ENCODE results near the gene RAMP3.

- TF ChIP-seq POLR2A (IDR thresholded peaks at IDR 0.05; ENCODE audit: low read length) (no peak), GATA1 (IDR thresholded peaks at IDR 0.05; ENCODE audit: low read depth, low read length) (no peak)
Measured at GRCh38 chr7:45123913-45124710, 33.5 kb upstream of the RAMP3 start.

Data from erythroblast (primary cell).